ENCODE results near the gene RABGAP1. TPM values are rescaled to one million over a fixed set of nuclear protein-coding genes. Genes with fewer than 3 reads are reported as not detected.
A peak's percentile ranks its signal among the peaks of the same experiment; 100 is the strongest.

The RABGAP1 gene
- total RNA-seq, 1 donor from 2014 or later = 58.1 TPM

GRCh38 chr9:123105490-123105889 lies 164.7 kb downstream of the RABGAP1 start:
- Mint-ChIP-seq H3K9me3 (no peaks in the 10 kb centered on the region), H3K4me3 (no peak overlapping the region), H3K27me3 (no peaks in the 10 kb centered on the region), H3K27ac (peak overlapping the region; percentile 68), H3K36me3 (ENCODE audit: low read depth) (peaks cover 87% of the 10 kb centered on the region), H3K4me1 (peaks cover 9% of the 10 kb centered on the region)
- DNase-seq (no peak), ATAC-seq (ENCODE audit: low read depth) (no peak)
- CTCF ChIA-PET = interaction anchor here (1.9 to 6.9 kb wide), 2 partner anchors 23 to 244 kb away, joined by 4 to 62 read pairs; no protein-coding TSS in a partner anchor
- TF ChIP-seq CTCF (IDR thresholded peaks at IDR 0.05) = no peak
- intact Hi-C loops (cut with micrococcal nuclease) = no loop called here
- POLR2A ChIA-PET = no interaction called here

GRCh38 chr9:123107639-123108285 lies 166.9 kb downstream of the RABGAP1 start:
- ChIA-PET POLR2A (interaction anchor here (1.0 kb wide), 1 partner anchor 10 kb away, joined by 3 read pairs; no protein-coding TSS in a partner anchor), CTCF (interaction anchor here (1.9 to 6.9 kb wide), 2 partner anchors 25 to 242 kb away, joined by 4 to 62 read pairs; no protein-coding TSS in a partner anchor)
- ATAC-seq (ENCODE audit: low read depth) (no peak), DNase-seq (no peak)
- Mint-ChIP-seq H3K27me3 (no peaks in the 10 kb centered on the region), H3K4me1 (peaks cover 13% of the 10 kb centered on the region), H3K27ac (peak overlapping the region; percentile 65), H3K9me3 (no peaks in the 10 kb centered on the region), H3K4me3 (no peak overlapping the region), H3K36me3 (ENCODE audit: low read depth) (peaks cover 88% of the 10 kb centered on the region)
- no peak for TF ChIP-seq CTCF (IDR thresholded peaks at IDR 0.05)
- intact Hi-C loops (cut with micrococcal nuclease) = no loop called here

GRCh38 chr9:123108976-123109375 lies 168.2 kb downstream of the RABGAP1 start:
- no peak overlapping the region for H3K4me3 Mint-ChIP-seq
- intact Hi-C loops (cut with micrococcal nuclease) = no loop called here
- H3K27me3 Mint-ChIP-seq = no peaks in the 10 kb centered on the region
- ChIA-PET CTCF (no interaction called here), POLR2A (interaction anchor here (0.5 kb wide), 1 partner anchor 59 kb away, joined by 6 read pairs; no protein-coding TSS in a partner anchor)
- TF ChIP-seq CTCF (IDR thresholded peaks at IDR 0.05) = no peak
- no peak for DNase-seq
- H3K36me3 Mint-ChIP-seq (ENCODE audit: low read depth) = peaks cover 88% of the 10 kb centered on the region
- H3K4me1 Mint-ChIP-seq = peaks cover 11% of the 10 kb centered on the region
- H3K9me3 Mint-ChIP-seq = no peaks in the 10 kb centered on the region
- ATAC-seq (ENCODE audit: low read depth) = no peak
- peak overlapping the region; percentile 16 for H3K27ac Mint-ChIP-seq

- Mint-ChIP-seq H3K4me3 (no peak overlapping the region), H3K27me3 (no peaks in the 10 kb centered on the region), H3K4me1 (peaks cover 11% of the 10 kb centered on the region), H3K9me3 (no peaks in the 10 kb centered on the region), H3K36me3 (ENCODE audit: low read depth) (peaks cover 91% of the 10 kb centered on the region), H3K27ac (peak overlapping the region; percentile 16)
- no peak for TF ChIP-seq CTCF (IDR thresholded peaks at IDR 0.05)
- DNase-seq (no peak), ATAC-seq (ENCODE audit: low read depth) (no peak)
- CTCF ChIA-PET = interaction anchor here (1.3 kb wide), 1 partner anchor 8 kb away, joined by 4 read pairs; no protein-coding TSS in a partner anchor
- intact Hi-C loops (cut with micrococcal nuclease) = no loop called here
- POLR2A ChIA-PET = no interaction called here
Measured at GRCh38 chr9:123109540-123110279, 168.9 kb downstream of the RABGAP1 start.

- DNase-seq = no peak
Measured at GRCh38 chr9:123111427-123112014, 170.7 kb downstream of the RABGAP1 start.

More at GRCh38 chr9:123111427-123112014, 170.7 kb downstream of the RABGAP1 start:
- peaks cover 94% of the 10 kb centered on the region for H3K36me3 Mint-ChIP-seq (ENCODE audit: low read depth)
- H3K9me3 Mint-ChIP-seq = no peaks in the 10 kb centered on the region
- no peak overlapping the region for H3K4me3 Mint-ChIP-seq
- no peak for TF ChIP-seq CTCF (IDR thresholded peaks at IDR 0.05)
- POLR2A ChIA-PET = interaction anchor here (0.5 kb wide), 1 partner anchor 14 kb away, joined by 3 read pairs; no protein-coding TSS in a partner anchor
- H3K27ac Mint-ChIP-seq = peak overlapping the region; percentile 76
- H3K27me3 Mint-ChIP-seq = no peaks in the 10 kb centered on the region
- no peak for ATAC-seq (ENCODE audit: low read depth)
- intact Hi-C loops (cut with micrococcal nuclease) = no loop called here
- CTCF ChIA-PET = no interaction called here
- peaks cover 11% of the 10 kb centered on the region for H3K4me1 Mint-ChIP-seq
